Peyer's patch (tissue), 4 donors: ENCODE results near the gene NUP42. TPM values are rescaled to one million over a fixed set of nuclear protein-coding genes. Genes with fewer than 3 reads are reported as not detected.

Experiments used
- DNase-seq, 3 donors: peaks; one replicate each; pipeline ENCODE4 v3.0.0-alpha.2; 2017 to 2019
- H3K27ac ChIP-seq, 4 donors: fragments of 200-600 bp; sonication (generic); one replicate each; pipeline ENCODE4 v1.5.1; 2016 to 2019
- H3K27me3 ChIP-seq, 2 donors: fragments of 200-600 bp; sonication (generic); one replicate each; pipeline ENCODE4 v1.5.1; 2019
- H3K36me3 ChIP-seq, 3 donors: fragments of 200-600 bp; sonication (generic); one replicate each; pipeline ENCODE4 v1.5.1; 2016 to 2019
- H3K4me1 ChIP-seq, 4 donors: fragments of 200-600 bp; sonication (generic); one replicate each; pipeline ENCODE4 v1.5.1; 2016 to 2019
- H3K4me3 ChIP-seq, 4 donors: fragments of 200-600 bp; sonication (generic); 1 replicate in 3 of 4; 2 replicates in 1 of 4; pipeline ENCODE4 v1.5.1; 2016 to 2019; ENCODE audit warnings: mild to moderate bottlenecking in 1 of 4
- H3K9me3 ChIP-seq, 4 donors: fragments of 200-600 bp; sonication (generic); one replicate each; pipeline ENCODE4 v1.5.1; 2016 to 2019; ENCODE audit warnings: mild to moderate bottlenecking in 1 of 4
- CTCF ChIP-seq, 6 experiments: fragments of 450-650 bp in 4 of 6; fragments of 200-600 bp in 2 of 6; sonication (generic) in 1 of 6; IDR thresholded peaks; one replicate each; pipeline ENCODE4 v1.5.1; 2017 to 2019; ENCODE audit warnings: antibody characterized with exemption in 6 of 6, mild to moderate bottlenecking in 3 of 6, moderate library complexity in 1 of 6
- POLR2A ChIP-seq, 2 donors: fragments of 450-650 bp; IDR thresholded peaks; one replicate each; pipeline ENCODE4 v1.5.1; 2017; ENCODE audit warnings: antibody characterized with exemption in 2 of 2, mild to moderate bottlenecking in 2 of 2, moderate library complexity in 2 of 2
- total RNA-seq, 4 donors: library from RNA; depleted of rRNA; stranded (reverse); fragments of >200 nt; gene quantifications; one replicate each; pipeline ENCODE4 v1.1.0, GENCODE V29; 2016

The NUP42 gene
- total RNA-seq, 4 donors from 2014 or later, result 23.1 to 92.1 (median 53.7) TPM

DNA sequence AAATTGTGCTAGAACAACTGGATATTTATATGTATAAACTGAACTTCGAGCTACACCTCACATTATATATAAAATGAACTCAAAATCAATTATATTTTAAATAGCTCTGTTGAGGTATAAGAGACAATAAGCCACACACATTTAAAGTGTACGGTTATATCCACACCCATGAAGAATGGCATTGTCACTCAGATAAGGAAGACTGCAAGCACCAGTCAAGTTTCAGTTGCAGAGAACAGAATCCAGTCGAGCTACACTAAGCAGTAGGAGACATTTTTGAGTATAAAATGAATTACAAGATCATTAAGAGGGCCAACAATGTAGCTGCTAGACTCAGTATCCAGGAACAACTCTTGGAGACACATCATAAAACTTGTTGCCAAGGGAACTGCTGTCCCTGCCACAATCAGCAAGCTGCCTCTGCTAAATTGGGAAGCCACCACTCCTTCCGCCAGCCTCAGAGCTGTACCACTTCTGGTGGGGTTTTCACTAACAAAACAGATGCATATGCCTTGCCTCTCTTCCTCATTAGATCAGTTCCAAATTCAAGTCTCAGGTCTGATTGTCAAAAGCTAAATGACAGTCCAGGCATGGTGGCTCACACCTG is 45.1 kb downstream of the NUP42 start:
- Histone ChIP-seq H3K27ac (no peak overlapping the region), H3K9me3 (no peaks in the 10 kb centered on the region), H3K4me1 (no peaks in the 10 kb centered on the region), H3K27me3 (no peaks in the 10 kb centered on the region), H3K4me3 (no peak overlapping the region), H3K36me3 (no peaks in the 10 kb centered on the region)
- no peak for TF ChIP-seq CTCF (IDR thresholded peaks at IDR 0.05)
- no peak for TF ChIP-seq POLR2A (IDR thresholded peaks at IDR 0.05)
- DNase-seq, result no peak

DNA sequence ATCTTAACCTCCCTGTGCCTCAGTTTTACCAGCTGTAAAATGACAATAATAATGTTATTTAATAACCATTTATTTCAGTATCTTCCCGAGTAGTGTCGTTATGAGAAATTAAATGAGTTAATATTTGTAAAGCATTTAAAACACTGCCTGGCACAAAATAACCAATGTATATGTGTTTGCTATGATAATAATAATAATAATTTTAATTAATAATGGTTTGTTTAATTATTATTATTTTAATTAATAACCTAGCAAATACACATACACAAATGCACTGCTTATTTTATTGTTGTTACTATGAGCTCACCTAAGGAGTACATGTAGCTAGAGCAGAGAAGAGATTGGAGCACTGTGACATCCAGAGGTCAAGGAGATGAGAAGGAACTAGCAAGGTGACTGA is 46.6 kb downstream of the NUP42 start:
- TF ChIP-seq POLR2A (IDR thresholded peaks at IDR 0.05) (no peak), CTCF (IDR thresholded peaks at IDR 0.05) (no peak)
- Histone ChIP-seq H3K9me3 (no peaks in the 10 kb centered on the region), H3K27me3 (no peaks in the 10 kb centered on the region)

DNA sequence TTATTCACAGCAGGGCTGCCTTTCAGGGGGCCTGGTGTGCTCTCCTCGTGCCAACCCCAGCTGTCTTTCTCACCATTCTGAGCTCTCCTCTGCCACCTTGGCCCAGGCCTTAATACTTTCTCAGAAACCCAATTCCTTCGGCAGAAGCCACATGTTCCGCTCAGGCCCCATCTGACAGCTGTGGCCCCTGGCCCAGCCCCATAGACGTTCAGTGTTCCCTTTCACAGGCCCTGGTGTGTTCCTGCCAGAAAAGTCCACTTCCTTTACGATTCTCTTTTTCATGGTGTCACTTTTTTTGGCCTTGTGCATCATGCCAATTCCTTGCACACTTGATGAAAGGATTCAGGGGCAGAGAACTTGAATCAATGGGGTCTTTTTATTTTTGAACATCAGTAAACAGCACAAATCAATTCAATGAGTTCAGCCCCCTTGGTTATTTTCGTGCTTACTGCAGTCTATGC is 48.8 kb downstream of the NUP42 start:
- TF ChIP-seq CTCF (IDR thresholded peaks at IDR 0.05), result no peak
- no peak for TF ChIP-seq POLR2A (IDR thresholded peaks at IDR 0.05)
- H3K4me1 ChIP-seq, result no peaks in the 10 kb centered on the region
- no peaks in the 10 kb centered on the region for H3K9me3 ChIP-seq
- no peak overlapping the region for H3K4me3 ChIP-seq
- no peak overlapping the region for H3K27ac ChIP-seq
- no peaks in the 10 kb centered on the region for H3K27me3 ChIP-seq
- DNase-seq, result no peak
- no peaks in the 10 kb centered on the region for H3K36me3 ChIP-seq

More for the DNA sequence above, 46.6 kb downstream of the NUP42 start:
- Histone ChIP-seq H3K36me3 (no peaks in the 10 kb centered on the region), H3K4me1 (no peaks in the 10 kb centered on the region), H3K4me3 (no peak overlapping the region), H3K27ac (no peak overlapping the region)
- no peak for DNase-seq

DNA sequence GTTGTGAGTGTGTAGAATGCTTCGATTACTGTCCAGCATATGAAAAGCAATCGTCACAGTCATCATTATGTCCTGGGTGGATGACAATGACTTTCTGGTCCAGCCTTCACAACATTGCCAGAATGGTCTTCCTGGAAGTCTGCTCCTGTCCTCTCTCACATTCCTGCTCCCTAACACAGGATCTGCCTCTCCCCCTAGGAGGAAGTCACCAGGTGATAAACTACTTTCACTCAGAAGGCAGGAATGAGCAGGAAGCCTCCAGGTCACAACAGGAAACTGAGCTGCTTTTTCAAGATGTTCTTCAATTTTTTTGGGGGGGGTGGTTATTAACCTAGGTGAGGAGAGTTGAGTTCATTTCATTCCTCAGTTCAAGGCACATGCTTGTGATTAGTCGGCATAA is 51.1 kb downstream of the NUP42 start:
- DNase-seq, result no peak
- Histone ChIP-seq H3K9me3 (no peaks in the 10 kb centered on the region), H3K36me3 (no peaks in the 10 kb centered on the region), H3K27ac (no peak overlapping the region), H3K27me3 (no peaks in the 10 kb centered on the region), H3K4me1 (no peaks in the 10 kb centered on the region), H3K4me3 (no peak overlapping the region)
- no peak for TF ChIP-seq CTCF (IDR thresholded peaks at IDR 0.05)
- TF ChIP-seq POLR2A (IDR thresholded peaks at IDR 0.05), result no peak

DNA sequence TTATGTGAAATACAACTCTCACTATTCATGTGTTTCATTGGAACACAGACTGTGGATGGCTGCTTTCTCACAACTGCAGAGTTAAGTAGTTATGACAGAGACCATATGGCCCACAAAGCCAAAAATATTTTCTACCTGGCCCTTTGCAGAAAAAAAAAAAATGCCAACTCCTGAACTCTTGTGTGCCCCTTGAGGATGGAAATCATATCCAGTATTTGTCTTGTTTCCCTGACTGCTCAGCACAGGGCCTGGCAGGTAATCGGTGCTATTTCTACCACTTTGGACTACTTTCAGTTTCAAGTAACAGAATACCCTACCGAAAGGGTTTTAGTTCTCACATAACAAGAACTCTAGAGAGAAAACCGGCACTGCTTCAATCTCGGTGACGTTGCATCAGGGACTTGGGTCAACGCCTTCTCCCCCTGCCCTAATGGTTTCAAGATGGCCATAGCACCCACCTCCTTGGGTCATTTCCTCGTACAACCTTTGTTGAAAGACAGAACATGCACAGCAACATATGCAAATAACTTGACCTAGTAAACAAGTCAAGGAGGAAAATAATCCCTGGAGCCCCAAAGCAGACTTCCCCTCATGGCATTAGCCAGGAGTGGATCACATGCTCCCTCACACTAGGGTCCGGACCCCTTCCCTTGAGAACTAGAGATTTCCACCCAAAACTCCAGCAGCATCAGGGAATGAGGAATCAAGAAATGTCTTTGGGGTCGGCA is 52.9 kb downstream of the NUP42 start:
- Histone ChIP-seq H3K36me3 (no peaks in the 10 kb centered on the region), H3K27ac (no peak overlapping the region), H3K9me3 (no peaks in the 10 kb centered on the region), H3K4me1 (no peaks in the 10 kb centered on the region), H3K27me3 (no peaks in the 10 kb centered on the region), H3K4me3 (peak overlapping the region in 1 of 4 donors; percentile 23)
- no peak for TF ChIP-seq CTCF (IDR thresholded peaks at IDR 0.05)
- no peak for DNase-seq
